HK-2 (cell line): ENCODE results near the gene COA5.

Source experiments
- DNase-seq: peaks from one replicate; pipeline ENCODE4 v3.0.0-alpha.2; 2018; ENCODE audit not compliant: unreplicated experiment

Gene COA5

GRCh38 chr2:98572211-98572610 is 36.1 kb downstream of the COA5 start:
- no peak for DNase-seq

GRCh38 chr2:98571796-98572195 is 36.5 kb downstream of the COA5 start:
- no peak for DNase-seq

DNA sequence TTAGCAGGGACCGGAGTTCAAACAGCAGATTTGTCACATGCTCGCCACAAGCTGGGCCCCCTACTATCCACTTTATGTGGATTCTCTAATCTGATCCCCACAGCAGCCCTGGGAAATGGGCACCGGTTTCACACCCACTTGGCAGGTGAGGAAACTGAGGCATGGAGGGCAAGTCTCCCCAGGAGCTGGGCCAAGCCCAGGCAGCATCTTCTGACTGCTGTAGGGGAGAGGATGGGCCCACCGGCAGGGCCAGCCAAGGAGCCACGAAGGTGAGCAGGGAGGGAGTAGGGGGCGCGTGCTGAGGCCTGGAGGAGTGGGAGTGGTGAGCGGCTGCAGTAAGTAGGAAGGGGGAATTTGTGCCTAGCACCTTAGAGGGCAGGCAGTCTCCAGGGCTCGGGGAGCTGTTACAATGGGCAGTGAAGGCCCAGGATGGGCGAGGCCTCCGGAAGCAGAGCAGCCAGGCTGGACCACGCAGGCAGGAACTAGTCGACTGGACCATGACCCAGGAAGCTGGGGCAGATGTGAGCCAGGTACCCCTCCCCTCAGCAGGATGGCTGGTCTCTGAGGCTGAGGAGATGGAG is 37.1 kb downstream of the COA5 start:
- DNase-seq, result no peak

GRCh38 chr2:98570356-98570755 is 38.0 kb downstream of the COA5 start:
- DNase-seq, result no peak

DNA sequence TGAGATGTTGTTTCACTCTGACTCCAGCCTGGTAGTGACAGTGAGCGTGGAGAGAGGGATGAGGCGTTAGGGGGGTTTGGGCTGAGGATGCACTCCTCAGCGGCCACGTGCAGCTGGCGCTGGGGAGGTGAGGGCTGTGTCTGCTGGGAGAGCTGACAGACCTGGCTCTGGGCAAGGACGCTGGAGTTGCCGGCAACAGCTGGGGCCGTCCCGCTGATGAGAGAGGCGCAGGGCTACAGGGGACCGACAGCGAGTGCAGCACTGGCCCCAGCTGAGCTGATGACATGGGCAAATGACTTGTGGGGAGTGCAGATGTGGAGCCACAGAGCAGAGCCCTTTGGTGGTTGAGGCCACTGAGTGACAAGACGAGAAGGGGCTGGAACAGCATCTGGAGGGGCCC is 38.4 kb downstream of the COA5 start:
- DNase-seq, result no peak

DNA sequence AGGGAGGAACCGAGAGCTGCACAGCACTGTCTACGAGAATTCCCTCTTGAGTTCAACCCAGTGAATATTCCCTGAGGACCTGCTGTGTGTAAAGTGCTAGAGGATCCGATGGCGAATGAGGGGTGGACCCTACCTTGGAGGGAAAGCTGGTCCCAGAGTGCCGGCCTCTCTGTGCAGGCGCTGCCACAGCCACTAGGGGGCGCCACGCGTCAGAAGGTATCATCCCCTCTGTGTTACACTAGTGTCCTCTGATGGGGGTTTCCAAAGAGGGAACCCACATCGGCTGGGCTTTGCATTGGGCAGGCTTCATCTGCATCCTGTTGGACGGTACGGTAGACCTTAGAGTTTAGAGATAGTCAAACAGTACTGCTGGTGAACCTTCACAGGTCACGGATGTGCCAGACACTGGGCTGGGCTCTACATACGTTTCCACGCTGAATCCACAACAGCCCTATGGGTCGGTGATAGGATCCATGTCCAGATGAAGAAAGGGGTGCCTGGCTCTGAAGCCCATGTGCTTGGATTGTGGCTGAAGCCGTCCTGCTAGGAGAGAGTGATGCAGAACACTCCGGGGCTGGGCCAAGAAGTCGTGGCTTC is 39.0 kb downstream of the COA5 start:
- peak; percentile 44 for DNase-seq

GRCh38 chr2:98568161-98568956 is 40.0 kb downstream of the COA5 start:
- DNase-seq, result no peak

GRCh38 chr2:98565941-98566340 is 42.4 kb downstream of the COA5 start:
- DNase-seq, result no peak

DNA sequence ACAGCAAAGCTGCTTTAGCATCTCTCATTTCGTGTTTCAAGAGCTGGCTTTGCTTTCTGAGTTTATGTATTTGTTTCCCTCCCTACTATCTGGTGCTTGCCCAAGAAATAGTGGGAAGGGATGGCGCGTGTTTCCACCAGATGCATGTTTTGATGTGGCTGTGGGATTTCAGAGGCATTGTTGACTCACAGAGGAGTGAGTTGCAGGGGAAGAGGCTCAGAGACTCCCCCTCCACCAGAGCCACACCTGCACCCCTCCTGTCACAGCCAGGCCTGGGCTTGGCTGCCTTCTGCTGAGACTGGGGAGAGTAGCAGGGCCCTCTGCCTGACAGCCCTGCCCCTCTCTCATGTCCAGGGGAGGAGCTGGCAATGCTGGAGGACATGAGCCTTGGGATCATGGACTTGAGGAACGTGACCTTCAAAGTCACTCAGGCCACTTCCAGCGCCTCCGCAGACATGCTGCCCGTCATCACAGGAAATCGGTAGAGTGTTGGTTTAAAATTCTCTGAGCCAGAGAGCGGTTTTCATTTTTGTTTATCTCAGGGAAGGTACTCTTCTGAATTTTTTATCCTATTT is 42.9 kb downstream of the COA5 start:
- DNase-seq, result no peak

DNA sequence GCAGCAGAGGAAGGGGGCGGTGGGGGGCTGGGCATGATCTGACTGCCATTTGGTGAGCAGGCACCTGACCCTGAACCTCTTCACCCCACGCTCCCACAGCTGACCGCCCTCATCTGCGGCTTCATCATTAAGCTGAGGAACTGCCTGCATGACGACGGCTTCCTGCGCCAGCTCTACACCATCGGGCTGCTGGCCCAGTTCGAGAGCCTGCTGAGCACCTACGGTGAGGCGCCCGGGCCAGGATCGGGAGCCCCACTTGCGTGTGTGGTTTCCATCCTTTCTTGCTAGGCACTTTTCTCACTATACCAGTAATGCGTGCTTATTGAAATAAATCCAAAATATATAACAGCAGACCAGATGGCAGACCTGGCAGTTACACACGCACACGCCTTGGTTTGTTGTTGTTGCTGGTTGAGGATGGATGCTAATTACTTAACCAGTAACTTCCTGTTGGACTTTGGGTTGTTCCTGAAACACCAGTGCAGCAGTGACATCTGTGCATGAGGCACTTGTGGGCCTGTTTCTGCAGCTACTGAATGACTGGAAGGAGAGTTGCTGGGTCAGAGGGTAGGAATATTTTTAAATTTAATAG is 43.7 kb downstream of the COA5 start:
- no peak for DNase-seq

GRCh38 chr2:98563394-98563793 is 44.9 kb downstream of the COA5 start:
- DNase-seq, result no peak

DNA sequence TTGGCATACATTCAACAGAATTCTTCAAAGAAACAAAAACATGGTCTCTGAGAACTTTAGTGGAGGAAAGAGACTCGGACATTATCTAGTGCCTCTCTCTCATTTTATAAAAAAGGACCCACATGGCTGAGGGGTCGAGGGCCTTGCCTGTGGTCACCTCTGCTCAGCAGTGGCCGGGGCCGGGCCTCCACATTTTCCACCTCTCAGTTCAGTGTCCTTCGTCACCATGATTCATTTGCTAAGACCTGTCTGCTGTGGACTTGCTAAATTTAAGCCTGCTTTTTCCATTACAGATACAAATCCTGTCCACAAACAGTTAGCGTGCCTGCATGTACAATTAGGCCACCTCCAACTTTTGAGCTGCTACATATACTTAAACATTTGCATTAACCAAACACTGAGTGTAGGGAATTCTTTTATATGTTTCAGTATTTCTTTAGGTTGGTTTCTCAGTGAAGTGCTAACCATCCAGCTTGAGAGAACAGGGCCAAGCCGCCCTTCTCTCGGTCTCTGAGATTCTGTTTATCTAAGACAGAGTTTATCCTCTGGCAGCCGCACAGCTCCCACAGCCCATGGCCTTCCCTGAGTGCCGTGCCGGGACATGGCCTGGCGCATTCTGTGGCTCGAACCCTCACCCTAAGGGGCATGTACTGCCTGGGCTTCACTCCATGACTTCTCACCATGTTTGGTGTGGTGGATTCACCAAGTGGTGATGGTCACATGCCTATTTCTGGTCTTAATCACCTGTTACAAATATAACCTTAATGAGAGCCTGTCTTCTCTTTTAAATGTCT is 46.2 kb downstream of the COA5 start:
- no peak for DNase-seq

- DNase-seq, result no peak
Measured at GRCh38 chr2:98561018-98561417, 47.3 kb downstream of the COA5 start.

- peak; percentile 48 for DNase-seq
Measured at GRCh38 chr2:98560256-98560771, 48.0 kb downstream of the COA5 start.

GRCh38 chr2:98559581-98559980 is 48.7 kb downstream of the COA5 start:
- no peak for DNase-seq

DNA sequence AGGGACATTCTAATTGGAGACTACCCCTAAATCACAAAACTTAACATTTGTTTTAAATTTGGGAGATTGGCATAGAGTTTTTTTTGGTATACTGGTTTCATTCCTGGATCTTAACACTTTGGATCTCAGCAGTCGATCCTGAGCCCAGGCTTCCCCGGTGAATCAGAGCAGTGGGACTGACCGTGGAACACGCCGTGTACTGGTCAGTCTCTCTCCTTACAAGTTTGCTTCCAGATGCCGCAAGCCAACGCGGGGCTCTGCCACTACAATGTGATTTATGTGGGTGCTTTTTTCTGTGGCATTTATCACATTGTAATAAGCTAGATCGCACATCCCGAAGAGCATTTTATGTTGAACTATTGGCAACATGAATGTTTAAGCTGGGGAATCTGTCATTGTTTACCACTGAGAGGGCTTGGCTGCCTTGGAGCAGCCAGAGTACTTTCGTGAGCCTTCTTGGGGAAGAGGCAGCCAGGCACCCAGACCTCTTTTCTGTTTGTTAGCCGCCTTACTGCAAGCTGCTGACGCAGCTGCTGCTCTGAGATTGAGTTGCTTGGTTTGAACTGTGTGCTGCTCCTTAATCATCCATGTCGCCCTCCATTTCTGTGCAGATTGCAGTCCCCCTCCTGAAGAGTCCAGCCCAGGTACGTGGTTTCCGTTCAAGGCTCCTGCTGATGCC is 49.3 kb downstream of the COA5 start:
- DNase-seq, result no peak

GRCh38 chr2:98556344-98557033 is 51.8 kb downstream of the COA5 start:
- DNase-seq, result no peak

- DNase-seq, result no peak
Measured at GRCh38 chr2:98555696-98556095, 52.6 kb downstream of the COA5 start.

- no peak for DNase-seq
Measured at GRCh38 chr2:98554116-98554861, 54.0 kb downstream of the COA5 start.
